ENCODE data around the gene EIF4A3. TPM values are rescaled to one million over a fixed set of nuclear protein-coding genes. Genes with fewer than 3 reads are reported as not detected.

EIF4A3 gene
- 10 to 100 TPM; 57.1 to 75.2 (median 64.0) TPM for polyA plus RNA-seq (ENCODE audit: low read depth in 6 of 6)

DNA sequence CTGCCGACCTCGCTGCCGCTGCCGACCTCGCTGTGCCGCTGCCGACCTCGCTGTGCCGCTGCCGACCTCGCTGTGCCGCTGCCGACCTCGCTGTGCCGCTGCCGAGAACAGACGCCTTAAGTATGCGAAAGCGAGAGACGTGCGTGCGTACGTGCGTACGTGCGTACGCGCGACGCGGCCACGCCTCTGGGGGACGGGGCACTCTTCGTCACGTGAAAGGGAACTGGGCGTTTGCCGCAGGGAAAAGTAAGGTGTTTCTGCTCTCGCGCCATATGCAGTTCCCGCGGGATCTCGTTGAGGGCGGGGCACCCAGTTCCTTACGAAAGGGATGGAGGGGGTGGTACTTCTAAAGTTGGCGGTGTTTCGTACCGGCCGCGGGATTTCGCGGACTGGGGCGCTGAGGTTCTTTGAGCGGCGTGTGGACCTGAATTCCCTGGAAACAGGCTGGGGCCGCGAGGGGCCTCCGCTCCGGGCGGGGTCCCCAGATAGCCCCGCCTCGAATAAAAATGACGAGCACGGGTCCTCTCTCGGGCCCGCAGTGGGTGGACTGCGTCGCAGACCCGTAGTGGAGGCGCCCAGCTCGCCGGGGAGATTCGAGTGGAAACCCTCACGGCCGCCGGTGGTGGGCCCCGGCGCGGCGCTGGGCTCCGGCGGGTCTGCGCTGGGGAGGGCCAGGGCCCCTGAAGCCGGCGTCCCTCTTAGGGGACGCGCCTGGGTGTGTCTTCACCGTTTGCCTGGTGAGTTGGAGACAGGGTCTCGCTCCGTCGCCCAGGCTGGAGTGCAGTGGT, at the start of gene EIF4A3:
TSS of gene EIF4A3 (minus strand) at position 94 of the 788 bp plus-strand sequence. CDS start 167 bp downstream, outside the sequence.
- Mint-ChIP-seq H3K27ac (peak within 1 kb of the TSS; percentile 96 to 99 (median 99)), H3K27me3 (no peaks in the 10 kb centered on the region), H3K4me3 (peak within 1 kb of the TSS; percentile 94 to 99 (median 98)), H3K4me1 (peaks cover 25 to 42% (median 26%) of the 10 kb centered on the region in 3 donors), H3K9me3 (no peaks in the 10 kb centered on the region), H3K36me3 (no peaks in the 10 kb centered on the region)
- ATAC-seq (ENCODE audit: low read depth in 2 of 2): peak; percentile 88 to 93
- peak; percentile 97 for DNase-seq

DNA sequence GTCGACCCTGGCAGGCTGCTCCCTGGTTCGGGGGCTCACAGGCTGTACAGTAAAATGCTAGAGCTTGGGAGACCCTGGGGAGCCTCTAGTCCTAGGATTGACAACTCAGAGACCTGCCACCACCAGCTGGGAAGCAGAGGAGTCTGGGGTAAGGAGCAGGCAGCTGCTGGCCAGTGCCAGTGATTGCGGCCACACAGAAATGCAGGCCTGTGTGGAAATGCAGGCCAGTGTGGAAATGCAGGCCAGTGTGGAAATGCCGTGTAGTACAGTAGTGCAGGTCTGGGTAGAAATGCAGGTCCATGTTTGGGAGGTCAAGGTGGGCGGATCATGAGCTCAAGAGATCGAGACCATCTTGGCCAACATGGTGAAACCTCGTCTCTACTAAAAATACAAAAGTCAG, 49.7 kb upstream of the EIF4A3 start:
- peaks cover 0 to 9% of the 10 kb centered on the region in 2 donors for H3K36me3 Mint-ChIP-seq
- H3K4me3 Mint-ChIP-seq: no peak overlapping the region
- ATAC-seq (ENCODE audit: low read depth in 2 of 2): no peak
- no peak for DNase-seq
- no peaks in the 10 kb centered on the region for H3K9me3 Mint-ChIP-seq
- peaks cover 14 to 27% (median 20%) of the 10 kb centered on the region in 3 donors for H3K27me3 Mint-ChIP-seq
- no peaks in the 10 kb centered on the region for H3K4me1 Mint-ChIP-seq
- H3K27ac Mint-ChIP-seq: no peak overlapping the region

DNA sequence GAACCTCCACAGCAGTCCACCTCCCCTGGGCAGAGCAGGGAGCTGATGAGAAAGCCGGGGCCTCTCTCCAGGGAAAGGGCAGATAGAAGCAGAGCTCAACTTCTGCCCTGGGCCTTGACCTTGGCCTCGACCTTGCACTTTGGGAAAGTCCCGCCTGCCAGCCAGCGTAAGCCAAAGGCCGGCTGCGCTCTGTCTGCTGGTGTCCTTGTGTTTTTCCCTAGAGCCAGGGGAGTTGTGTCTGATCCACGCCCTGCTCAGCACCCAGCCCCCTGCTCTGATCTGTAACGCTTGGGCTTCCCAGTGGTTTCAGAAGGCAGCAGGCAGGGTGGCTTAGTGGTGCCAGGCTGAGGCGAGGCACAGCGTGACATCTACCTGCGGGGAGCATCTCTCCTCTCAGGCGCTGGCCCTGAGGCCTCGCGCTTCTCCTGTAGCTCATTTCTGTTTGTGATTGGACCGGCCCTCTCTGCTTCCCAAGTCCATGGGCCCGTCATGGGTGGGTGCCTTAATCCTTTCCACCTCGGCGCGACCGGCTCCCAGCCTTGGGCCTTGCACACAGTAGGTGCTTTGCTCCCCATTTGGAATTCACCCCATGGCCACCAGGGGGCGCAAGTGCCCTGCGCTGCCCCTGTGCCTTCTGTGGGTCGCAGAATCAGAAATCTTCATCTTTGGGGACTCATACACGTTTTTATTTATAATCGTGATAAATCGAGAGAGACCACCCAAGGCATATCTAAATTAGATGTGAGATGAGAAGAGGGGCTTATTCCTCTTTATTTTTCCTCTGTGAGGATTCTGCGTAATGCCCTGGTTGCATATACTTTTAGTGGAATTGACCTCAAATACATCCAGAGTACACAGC, 49.0 kb upstream of the EIF4A3 start:
- no peaks in the 10 kb centered on the region for H3K9me3 Mint-ChIP-seq
- ATAC-seq (ENCODE audit: low read depth in 2 of 2): peak; percentile 52 to 61
- DNase-seq: peak; percentile 53
- peaks cover 14 to 31% (median 25%) of the 10 kb centered on the region in 3 donors for H3K27me3 Mint-ChIP-seq
- no peaks in the 10 kb centered on the region for H3K4me1 Mint-ChIP-seq
- peaks cover 0 to 9% of the 10 kb centered on the region in 2 donors for H3K36me3 Mint-ChIP-seq
- H3K4me3 Mint-ChIP-seq: peak overlapping the region in 2 of 8 donors; percentile 56 to 75
- peak overlapping the region in 4 of 6 donors; percentile 59 to 92 (median 88) for H3K27ac Mint-ChIP-seq

DNA sequence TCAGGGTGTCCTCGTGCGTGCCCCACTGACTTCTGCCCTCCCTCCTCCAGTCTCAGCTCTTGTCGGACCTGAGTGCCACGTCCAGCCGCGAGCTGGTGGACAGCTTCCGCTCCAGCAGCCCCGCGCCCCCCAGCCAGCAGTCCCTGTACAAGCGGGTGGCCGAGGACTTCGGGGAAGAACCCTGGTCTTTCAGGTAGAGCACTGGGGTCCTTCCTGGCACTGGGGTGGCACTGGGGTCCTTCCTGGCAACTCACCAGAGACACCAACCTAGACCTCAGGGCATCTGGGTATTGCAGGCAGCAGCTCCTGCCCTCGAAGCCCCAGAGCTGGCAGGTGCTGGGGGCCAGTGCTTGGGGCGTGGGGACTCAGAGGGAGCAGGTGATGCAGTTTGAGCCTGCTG, 48.2 kb upstream of the EIF4A3 start:
- Mint-ChIP-seq H3K27me3 (peaks cover 14 to 36% (median 29%) of the 10 kb centered on the region in 3 donors), H3K36me3 (peaks cover 0 to 9% of the 10 kb centered on the region in 2 donors), H3K4me3 (no peak overlapping the region), H3K27ac (no peak overlapping the region), H3K4me1 (no peaks in the 10 kb centered on the region), H3K9me3 (no peaks in the 10 kb centered on the region)
- DNase-seq (no peak), ATAC-seq (ENCODE audit: low read depth in 2 of 2) (no peak)

DNA sequence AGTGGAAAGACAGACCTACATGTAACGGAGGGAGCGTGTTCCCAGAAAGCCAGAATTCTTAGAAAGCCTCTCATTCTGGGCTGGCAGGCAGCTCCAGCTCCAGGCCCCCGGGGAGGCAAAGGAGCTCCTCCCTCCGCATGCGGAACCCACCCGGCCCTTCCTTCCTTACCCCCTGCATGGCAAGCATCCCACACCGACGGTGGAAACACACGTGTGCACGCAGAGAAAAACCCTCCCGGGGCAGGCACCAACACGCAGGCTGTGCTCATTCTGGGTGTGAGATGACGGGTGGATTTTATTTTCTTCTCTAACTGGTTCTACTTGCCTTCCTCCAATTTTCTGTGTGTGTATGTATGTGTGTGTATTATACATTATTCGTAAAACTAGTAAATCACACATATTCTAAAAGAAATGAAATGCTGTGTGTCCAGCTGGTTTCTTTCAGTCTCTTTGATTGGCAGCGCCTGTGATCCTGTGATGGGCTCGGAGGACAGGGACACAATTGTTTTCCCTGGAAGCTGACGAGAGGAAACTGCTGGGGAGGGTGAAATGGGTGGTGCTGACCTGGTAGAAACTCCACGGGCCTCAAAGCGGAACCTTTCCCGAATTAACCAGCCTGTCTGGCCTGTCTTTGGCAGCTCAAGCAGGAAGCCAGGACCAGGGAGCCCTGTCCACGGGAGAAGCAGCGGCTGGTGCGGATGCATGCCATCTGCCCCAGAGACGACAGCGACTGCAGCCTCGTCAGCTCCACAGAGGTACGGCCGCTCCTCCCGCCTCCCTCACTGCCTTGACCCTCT, 45.1 kb upstream of the EIF4A3 start:
- Mint-ChIP-seq H3K27ac (no peak overlapping the region), H3K27me3 (peaks cover 14 to 36% (median 30%) of the 10 kb centered on the region in 3 donors), H3K36me3 (peaks cover 0 to 9% of the 10 kb centered on the region in 2 donors), H3K4me3 (no peak overlapping the region), H3K4me1 (no peaks in the 10 kb centered on the region), H3K9me3 (no peaks in the 10 kb centered on the region)
- ATAC-seq (ENCODE audit: low read depth in 2 of 2) (no peak), DNase-seq (no peak)

DNA sequence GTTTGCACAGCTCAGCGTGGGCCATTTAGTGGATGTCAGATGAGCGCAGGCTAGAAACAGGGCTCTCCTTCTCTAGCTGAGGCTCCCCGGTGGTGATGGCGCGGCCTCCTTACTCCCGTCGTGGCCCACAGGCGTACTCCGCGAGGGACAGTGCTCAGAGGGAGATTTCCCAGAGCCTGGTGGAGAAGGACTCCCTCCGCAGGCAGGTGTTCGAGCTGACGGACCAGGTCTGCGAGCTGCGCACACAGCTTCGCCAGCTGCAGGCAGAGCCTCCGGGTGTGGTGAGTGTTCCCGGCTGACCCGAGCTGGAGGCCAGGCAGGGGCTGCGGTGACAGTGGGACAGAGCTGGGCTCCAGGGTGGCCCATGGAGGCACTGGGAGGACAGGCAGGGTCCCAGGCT, 44.3 kb upstream of the EIF4A3 start:
- no peaks in the 10 kb centered on the region for H3K9me3 Mint-ChIP-seq
- no peak overlapping the region for H3K4me3 Mint-ChIP-seq
- no peak overlapping the region for H3K27ac Mint-ChIP-seq

DNA sequence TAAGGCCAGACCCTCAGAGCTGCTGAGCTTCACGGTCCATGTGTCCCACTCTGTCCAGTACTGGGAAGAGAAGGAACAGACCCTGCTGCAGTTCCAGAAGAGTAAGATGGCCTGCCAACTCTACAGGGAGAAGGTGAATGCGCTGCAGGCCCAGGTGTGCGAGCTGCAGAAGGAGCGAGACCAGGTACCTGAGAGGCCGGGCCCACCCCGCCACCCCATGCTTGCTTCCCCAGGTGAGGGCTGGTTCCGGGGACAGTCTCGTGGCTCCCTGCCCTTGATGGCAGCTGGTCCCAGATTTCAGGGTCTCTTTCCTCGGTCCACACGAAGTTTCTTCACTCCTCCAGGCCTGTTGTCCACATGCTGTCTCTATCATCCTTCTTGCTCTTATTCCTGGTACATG, 43.8 kb upstream of the EIF4A3 start:
- DNase-seq (no peak), ATAC-seq (ENCODE audit: low read depth in 2 of 2) (no peak)
- Mint-ChIP-seq H3K27me3 (peaks cover 9 to 36% (median 25%) of the 10 kb centered on the region in 3 donors), H3K4me1 (no peaks in the 10 kb centered on the region), H3K4me3 (no peak overlapping the region), H3K9me3 (no peaks in the 10 kb centered on the region), H3K36me3 (peaks cover 0 to 9% of the 10 kb centered on the region in 2 donors), H3K27ac (no peak overlapping the region)

More for the DNA sequence above, 44.3 kb upstream of the EIF4A3 start:
- H3K36me3 Mint-ChIP-seq: peaks cover 0 to 9% of the 10 kb centered on the region in 2 donors
- H3K4me1 Mint-ChIP-seq: no peaks in the 10 kb centered on the region
- peaks cover 13 to 36% (median 29%) of the 10 kb centered on the region in 3 donors for H3K27me3 Mint-ChIP-seq
- no peak for DNase-seq
- ATAC-seq (ENCODE audit: low read depth in 2 of 2): no peak

DNA sequence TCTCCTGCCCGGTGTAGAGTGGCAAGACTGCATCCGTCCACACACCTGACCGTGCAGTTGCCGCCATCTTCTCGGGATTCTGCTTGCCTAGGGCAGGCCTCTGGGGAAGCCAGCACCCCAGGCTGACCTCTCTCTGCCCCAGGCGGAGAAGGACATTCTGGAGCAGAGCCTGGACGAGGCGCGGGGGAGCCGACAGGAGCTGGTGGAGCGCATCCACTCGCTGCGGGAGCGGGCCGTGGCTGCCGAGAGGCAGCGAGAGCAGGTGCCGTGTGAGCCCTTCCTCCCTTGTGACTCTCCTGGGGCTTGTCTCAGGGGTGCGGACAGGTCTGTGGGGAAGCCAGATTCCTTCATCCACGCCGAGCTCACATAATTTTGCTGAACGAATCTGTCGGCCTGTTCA, 42.7 kb upstream of the EIF4A3 start:
- ATAC-seq (ENCODE audit: low read depth in 2 of 2) (no peak), DNase-seq (no peak)
- no peaks in the 10 kb centered on the region for H3K9me3 Mint-ChIP-seq
- no peak overlapping the region for H3K27ac Mint-ChIP-seq
- peaks cover 0 to 9% of the 10 kb centered on the region in 2 donors for H3K36me3 Mint-ChIP-seq
- H3K4me1 Mint-ChIP-seq: no peaks in the 10 kb centered on the region
- no peak overlapping the region for H3K4me3 Mint-ChIP-seq
- H3K27me3 Mint-ChIP-seq: peaks cover 9 to 33% (median 25%) of the 10 kb centered on the region in 3 donors

DNA sequence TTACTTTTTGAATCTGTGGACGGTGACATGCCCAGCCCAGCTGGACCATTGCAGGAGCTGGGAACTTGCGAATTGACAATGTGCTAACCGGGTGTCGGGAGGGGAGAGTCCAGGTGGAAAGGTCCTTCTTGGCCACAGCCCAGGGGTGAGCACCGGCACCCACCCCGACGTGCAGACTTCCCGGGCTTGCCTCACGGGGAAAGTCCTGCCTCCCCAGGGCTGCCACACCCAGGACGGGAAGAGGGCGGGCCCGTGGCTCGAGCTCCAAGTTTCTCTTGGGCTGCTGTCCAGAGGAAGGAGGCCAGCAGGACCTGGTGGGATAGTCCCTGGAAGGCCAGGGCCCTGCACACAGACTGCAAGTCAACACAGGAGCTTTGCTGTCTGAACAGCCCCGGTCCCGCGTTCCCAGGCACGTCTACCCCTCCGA, 40.6 kb upstream of the EIF4A3 start:
- Mint-ChIP-seq H3K4me3 (no peak overlapping the region), H3K27ac (peak overlapping the region in 1 of 6 donors; percentile 23), H3K4me1 (no peaks in the 10 kb centered on the region), H3K36me3 (no peaks in the 10 kb centered on the region), H3K27me3 (peaks cover 5 to 23% (median 22%) of the 10 kb centered on the region in 3 donors), H3K9me3 (no peaks in the 10 kb centered on the region)
- ATAC-seq (ENCODE audit: low read depth in 2 of 2) (no peak), DNase-seq (no peak)

DNA sequence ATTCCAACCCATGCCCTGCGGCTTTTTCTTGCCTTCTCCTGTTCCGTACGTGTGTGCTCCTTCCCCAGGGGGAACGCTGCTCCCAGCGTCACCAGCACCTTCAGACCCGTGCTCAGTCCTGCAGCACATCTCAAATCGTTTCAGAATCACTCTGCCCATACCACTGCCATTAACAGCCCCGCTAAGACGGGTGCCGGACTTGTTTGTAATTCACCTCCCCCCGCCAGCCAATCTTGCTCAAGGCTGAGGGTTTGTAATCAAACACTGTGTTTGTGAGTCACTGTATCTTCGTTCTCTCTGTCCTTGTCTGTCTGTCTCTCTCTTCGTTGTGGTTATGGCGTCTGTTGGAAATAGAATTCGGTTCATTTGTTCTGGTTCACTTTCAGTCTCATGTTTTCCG, 40.2 kb upstream of the EIF4A3 start:
- peak overlapping the region in 1 of 6 donors; percentile 23 for H3K27ac Mint-ChIP-seq
- H3K27me3 Mint-ChIP-seq: peaks cover 3 to 24% (median 21%) of the 10 kb centered on the region in 3 donors
- no peak for ATAC-seq (ENCODE audit: low read depth in 2 of 2)
- no peaks in the 10 kb centered on the region for H3K36me3 Mint-ChIP-seq
- no peak for DNase-seq
- no peaks in the 10 kb centered on the region for H3K4me1 Mint-ChIP-seq
- no peak overlapping the region for H3K4me3 Mint-ChIP-seq
- no peaks in the 10 kb centered on the region for H3K9me3 Mint-ChIP-seq

DNA sequence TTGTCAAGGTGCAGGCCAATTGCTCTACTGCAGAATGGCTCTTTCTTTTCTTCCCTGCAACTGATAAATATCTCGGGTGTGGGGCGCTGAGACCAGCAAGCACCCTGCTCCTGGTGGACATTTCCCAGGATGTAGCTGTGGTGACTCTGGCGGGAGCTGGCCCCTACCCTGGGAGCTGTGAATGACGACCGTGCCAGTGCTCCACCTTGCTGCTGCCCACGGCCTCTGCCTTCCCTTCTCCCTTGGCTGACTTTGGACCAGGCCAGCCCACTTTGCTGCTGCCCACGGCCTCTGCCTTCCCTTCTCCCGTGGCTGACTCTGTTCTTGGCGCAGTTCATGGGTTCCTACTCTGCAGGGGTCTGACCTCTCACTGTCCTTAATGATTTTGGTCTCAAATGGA, 39.0 kb upstream of the EIF4A3 start:
- Mint-ChIP-seq H3K27ac (peak overlapping the region in 2 of 6 donors; percentile 4 to 60), H3K4me1 (no peaks in the 10 kb centered on the region), H3K36me3 (no peaks in the 10 kb centered on the region), H3K27me3 (peaks cover 0 to 22% (median 20%) of the 10 kb centered on the region in 3 donors), H3K9me3 (no peaks in the 10 kb centered on the region), H3K4me3 (no peak overlapping the region)
- DNase-seq: no peak
- ATAC-seq (ENCODE audit: low read depth in 2 of 2): no peak

DNA sequence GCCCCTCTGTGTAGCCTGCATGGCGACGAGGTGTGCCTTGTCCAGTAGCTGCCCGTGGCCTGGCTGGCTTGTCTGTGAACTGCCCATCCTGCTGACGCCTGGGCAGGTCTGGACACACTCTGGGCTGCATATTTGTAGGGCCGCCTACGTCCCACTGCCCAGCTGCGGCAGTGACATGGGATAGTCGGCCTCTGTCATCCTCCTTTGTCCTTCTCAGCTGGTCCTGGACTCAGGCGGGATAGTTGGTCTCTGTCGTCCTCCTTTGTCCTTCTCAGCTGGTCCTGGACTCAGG, 37.4 kb upstream of the EIF4A3 start:
- Mint-ChIP-seq H3K27me3 (peaks cover 0 to 15% (median 11%) of the 10 kb centered on the region in 3 donors), H3K36me3 (no peaks in the 10 kb centered on the region), H3K9me3 (no peaks in the 10 kb centered on the region), H3K4me3 (no peak overlapping the region), H3K4me1 (no peaks in the 10 kb centered on the region), H3K27ac (no peak overlapping the region)
- no peak for DNase-seq
- no peak for ATAC-seq (ENCODE audit: low read depth in 2 of 2)
